MCF 10A (cell line): Measurements from ENCODE around the gene NEK10. TPM values are rescaled to one million over a fixed set of nuclear protein-coding genes. Genes with fewer than 3 reads are reported as not detected.

Source experiments
- BruUV-seq: library from RNA; stranded (reverse); fragments of 400-500 nt; replicated peaks from 2 replicates; lab custom pipeline; 2021; lab: Mats Ljungman, UMichigan
- CTCF ChIA-PET: fragments of 300-600 bp; sonication (Branson Sonifier 250); formaldehyde crosslinking; extraction: SDS; loops from one replicate; lab custom pipeline; 2021; ENCODE audit warnings: antibody characterized with exemption, inconsistent platforms; lab: Yijun Ruan, JAX
- POLR2A ChIA-PET: fragments of 300-600, 350-650 bp; sonication (Branson Sonifier 250); formaldehyde crosslinking; extraction: SDS; loops from one replicate; lab custom pipeline; 2020; ENCODE audit warnings: antibody characterized with exemption, inconsistent platforms; lab: Yijun Ruan, JAX
- DNase-seq: peaks from one replicate; pipeline ENCODE4 v3.0.0-alpha.2; 2018; ENCODE audit not compliant: unreplicated experiment
- H3K27ac Mint-ChIP-seq: one replicate; pipeline ENCODE4 v1.8.0; 2022; ENCODE audit warnings: mild to moderate bottlenecking, low read depth, mixed read lengths; ENCODE audit not compliant: unreplicated experiment
- H3K27me3 Mint-ChIP-seq: one replicate; pipeline ENCODE4 v1.8.0; 2022; ENCODE audit warnings: mixed read lengths; ENCODE audit not compliant: insufficient read depth, unreplicated experiment
- H3K36me3 Mint-ChIP-seq: one replicate; pipeline ENCODE4 v1.8.0; 2022; ENCODE audit warnings: mild to moderate bottlenecking, moderate library complexity, mixed read lengths; ENCODE audit not compliant: insufficient read depth, unreplicated experiment
- H3K4me1 Mint-ChIP-seq: one replicate; pipeline ENCODE4 v1.8.0; 2022; ENCODE audit warnings: mixed read lengths; ENCODE audit not compliant: insufficient read depth, unreplicated experiment
- H3K4me3 Mint-ChIP-seq: one replicate; pipeline ENCODE4 v1.8.0; 2022; ENCODE audit warnings: mild to moderate bottlenecking, moderate library complexity, mixed read lengths; ENCODE audit not compliant: unreplicated experiment
- H3K9me3 Mint-ChIP-seq: one replicate; pipeline ENCODE4 v1.8.0; 2022; ENCODE audit warnings: mixed read lengths; ENCODE audit not compliant: unreplicated experiment
- CTCF ChIP-seq: fragments of 200-600 bp; IDR thresholded peaks from one replicate; pipeline ENCODE4 v1.8.0; 2022; ENCODE audit warnings: antibody characterized with exemption, mild to moderate bottlenecking; ENCODE audit not compliant: unreplicated experiment
- intact Hi-C: fragments of 100-400 bp; cut with micrococcal nuclease; formaldehyde crosslinking; loops from 2 replicates; pipeline ENCODE4 v1.14.1; 2022
- total RNA-seq: library from RNA; stranded (reverse); gene quantifications from 2 replicates; pipeline ENCODE4 v1.2.3, GENCODE V29; 2022

The NEK10 gene
- total RNA-seq, 1 experiment from 2014 or later = 0.44 TPM

GRCh38 chr3:27326629-27327545 lies 42.3 kb downstream of the NEK10 start:
- Mint-ChIP-seq H3K9me3 (no peaks in the 10 kb centered on the region), H3K4me1 (peaks cover 10% of the 10 kb centered on the region), H3K4me3 (no peak overlapping the region), H3K27ac (peak overlapping the region; percentile 36), H3K36me3 (no peaks in the 10 kb centered on the region), H3K27me3 (no peaks in the 10 kb centered on the region)
- no peak for TF ChIP-seq CTCF
- POLR2A ChIA-PET = interaction anchor here (0.6 to 2.1 kb wide), 11 partner anchors 10 to 444 kb away, joined by 3 to 9 read pairs (median 4); no protein-coding TSS in a partner anchor
- intact Hi-C loops = no loop called here
- peak; percentile 76 for DNase-seq
- BruUV-seq = no TSS peak
- CTCF ChIA-PET = interaction anchor here (0.7 to 2.3 kb wide), 6 partner anchors 12 to 68 kb away, joined by 3 to 8 read pairs (median 3); no protein-coding TSS in a partner anchor

- Mint-ChIP-seq H3K36me3 (no peaks in the 10 kb centered on the region), H3K4me1 (peaks cover 10% of the 10 kb centered on the region), H3K27ac (peak overlapping the region; percentile 36), H3K9me3 (no peaks in the 10 kb centered on the region), H3K4me3 (no peak overlapping the region), H3K27me3 (no peaks in the 10 kb centered on the region)
- no TSS peak for BruUV-seq
- ChIA-PET CTCF (interaction anchor here (0.6 to 2.3 kb wide), 7 partner anchors 14 to 355 kb away, joined by 3 to 8 read pairs (median 3); no protein-coding TSS in a partner anchor), POLR2A (interaction anchor here (0.6 to 2.1 kb wide), 9 partner anchors 10 to 351 kb away, joined by 3 to 9 read pairs (median 4); no protein-coding TSS in a partner anchor)
- TF ChIP-seq CTCF = no peak
- intact Hi-C loops = no loop called here
- DNase-seq = peak; percentile 25
These were observed 43.0 kb downstream of the NEK10 start for GRCh38 chr3:27326202-27326601.

GRCh38 chr3:27325419-27325818 lies 43.8 kb downstream of the NEK10 start:
- H3K36me3 Mint-ChIP-seq = no peaks in the 10 kb centered on the region
- ChIA-PET POLR2A (no interaction called here), CTCF (interaction anchor here (0.9 to 1.3 kb wide), 5 partner anchors 31 to 356 kb away, joined by 3 to 7 read pairs (median 3); no protein-coding TSS in a partner anchor)
- H3K4me1 Mint-ChIP-seq = peaks cover 10% of the 10 kb centered on the region
- H3K9me3 Mint-ChIP-seq = no peaks in the 10 kb centered on the region
- TF ChIP-seq CTCF = no peak
- no peak for DNase-seq
- BruUV-seq = no TSS peak
- intact Hi-C loops = no loop called here
- H3K27ac Mint-ChIP-seq = no peak overlapping the region
- no peak overlapping the region for H3K4me3 Mint-ChIP-seq
- H3K27me3 Mint-ChIP-seq = no peaks in the 10 kb centered on the region

- ChIA-PET POLR2A (no interaction called here), CTCF (interaction anchor here (1.0 to 1.3 kb wide), 2 partner anchors 143 to 357 kb away, joined by 3 to 7 read pairs; no protein-coding TSS in a partner anchor)
- no peak overlapping the region for H3K4me3 Mint-ChIP-seq
- H3K4me1 Mint-ChIP-seq = peaks cover 10% of the 10 kb centered on the region
- BruUV-seq = no TSS peak
- peak; percentile 26 for DNase-seq
- no peaks in the 10 kb centered on the region for H3K36me3 Mint-ChIP-seq
- TF ChIP-seq CTCF = no peak
- H3K9me3 Mint-ChIP-seq = no peaks in the 10 kb centered on the region
- no peaks in the 10 kb centered on the region for H3K27me3 Mint-ChIP-seq
- intact Hi-C loops = no loop called here
- no peak overlapping the region for H3K27ac Mint-ChIP-seq
These were observed 44.5 kb downstream of the NEK10 start for GRCh38 chr3:27324686-27325085.
